Prostate gland (tissue), 2 donors: ENCODE results near the gene NRXN3.

ENCODE experiments used
- POLR2A ChIP-seq: fragments of 450-650 bp; IDR thresholded peaks from one replicate; pipeline ENCODE4 v1.6.1; 2016; ENCODE audit warnings: antibody characterized with exemption, mild to moderate bottlenecking
- POLR2AphosphoS5 ChIP-seq: sonication (generic); formaldehyde crosslinking; IDR thresholded peaks from one replicate; pipeline ENCODE4 v1.6.1; 2017; ENCODE audit warnings: antibody characterized with exemption
- TF ChIP-seq, protein P1 (sequence below), 4 experiments: fragments of 200-600 bp in 2 of 4; fragments of 450-650 bp in 2 of 4; sonication (generic) in 2 of 4; IDR thresholded peaks; 1 replicate in 3 of 4; 2 replicates in 1 of 4; pipeline ENCODE4 v1.5.1; 2016 to 2019; ENCODE audit warnings: antibody characterized with exemption in 4 of 4, mild to moderate bottlenecking in 2 of 4, moderate library complexity in 2 of 4

DNA sequence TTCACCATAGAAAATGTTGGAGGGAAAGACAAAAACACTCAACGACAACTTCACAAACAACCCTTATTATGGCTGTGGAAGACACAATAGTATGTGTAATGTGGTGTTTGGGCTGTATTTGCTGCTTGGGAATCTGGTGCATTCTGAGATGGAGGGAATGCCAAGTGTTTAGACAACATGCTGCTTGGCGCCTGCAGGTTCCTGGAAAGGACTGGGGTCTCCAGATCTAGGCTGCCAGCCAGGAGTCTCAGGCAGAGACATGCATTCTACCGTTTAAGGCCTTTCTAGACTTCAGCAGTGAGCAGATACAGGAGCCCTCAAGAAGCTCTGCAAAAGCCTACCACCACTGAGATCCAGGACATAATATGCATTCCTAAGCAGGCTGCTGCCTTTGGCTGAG lies 418.7 kb downstream of the NRXN3 start:
- TF ChIP-seq, protein P1, sequence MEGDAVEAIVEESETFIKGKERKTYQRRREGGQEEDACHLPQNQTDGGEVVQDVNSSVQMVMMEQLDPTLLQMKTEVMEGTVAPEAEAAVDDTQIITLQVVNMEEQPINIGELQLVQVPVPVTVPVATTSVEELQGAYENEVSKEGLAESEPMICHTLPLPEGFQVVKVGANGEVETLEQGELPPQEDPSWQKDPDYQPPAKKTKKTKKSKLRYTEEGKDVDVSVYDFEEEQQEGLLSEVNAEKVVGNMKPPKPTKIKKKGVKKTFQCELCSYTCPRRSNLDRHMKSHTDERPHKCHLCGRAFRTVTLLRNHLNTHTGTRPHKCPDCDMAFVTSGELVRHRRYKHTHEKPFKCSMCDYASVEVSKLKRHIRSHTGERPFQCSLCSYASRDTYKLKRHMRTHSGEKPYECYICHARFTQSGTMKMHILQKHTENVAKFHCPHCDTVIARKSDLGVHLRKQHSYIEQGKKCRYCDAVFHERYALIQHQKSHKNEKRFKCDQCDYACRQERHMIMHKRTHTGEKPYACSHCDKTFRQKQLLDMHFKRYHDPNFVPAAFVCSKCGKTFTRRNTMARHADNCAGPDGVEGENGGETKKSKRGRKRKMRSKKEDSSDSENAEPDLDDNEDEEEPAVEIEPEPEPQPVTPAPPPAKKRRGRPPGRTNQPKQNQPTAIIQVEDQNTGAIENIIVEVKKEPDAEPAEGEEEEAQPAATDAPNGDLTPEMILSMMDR (IDR thresholded peaks at IDR 0.05) = no peak
- TF ChIP-seq POLR2A = no peak
- TF ChIP-seq POLR2AphosphoS5 = no peak
